OCI-LY3 (cell line): Measurements from ENCODE around the gene SLC17A9.

Experiments used
- H2AFZ ChIP-seq: fragments of 200-600, 300-600 bp; shearing (Covaris generic); 2 replicates; pipeline ENCODE4 v1.6.0; 2014; ENCODE audit warnings: antibody characterized with exemption, low read depth, low read length
- H3K27ac ChIP-seq: fragments of 200-600, 300-600 bp; sonication (generic); 2 replicates; pipeline ENCODE4 v1.5.1; 2014; ENCODE audit warnings: mild to moderate bottlenecking, low read length, moderate library complexity, mixed read lengths
- H3K27me3 ChIP-seq: fragments of 200-600, 300-600 bp; sonication (generic); 2 replicates; pipeline ENCODE4 v1.6.1; 2014; ENCODE audit warnings: low read depth, low read length, mixed read lengths
- H3K36me3 ChIP-seq: fragments of 200-600, 300-600 bp; sonication (generic); replicated peaks from 2 replicates; pipeline ENCODE3; 2014; ENCODE audit warnings: low read depth, low read length, mixed read lengths
- H3K4me1 ChIP-seq: fragments of 300-600, 200-600 bp; sonication (generic); 2 replicates; pipeline ENCODE4 v1.6.1; 2014; ENCODE audit warnings: low read length, mixed read lengths
- H3K4me2 ChIP-seq: fragments of 200-600, 300-600 bp; sonication (generic); 2 replicates; pipeline ENCODE4 v1.6.1; 2014; ENCODE audit warnings: low read length, mixed read lengths
- H3K4me3 ChIP-seq: fragments of 300-600, 200-600 bp; sonication (generic); 2 replicates; pipeline ENCODE4 v1.5.1; 2014; ENCODE audit warnings: antibody characterized with exemption, mild to moderate bottlenecking, low read length, moderate library complexity
- H3K79me2 ChIP-seq: fragments of 300-600, 200-600 bp; shearing (Covaris generic); 2 replicates; pipeline ENCODE4 v1.6.1; 2014; ENCODE audit warnings: mild to moderate bottlenecking, low read length, mixed read lengths
- H3K9ac ChIP-seq: fragments of 300-600, 200-600 bp; shearing (Covaris generic); 2 replicates; pipeline ENCODE4 v1.6.0; 2014; ENCODE audit warnings: mild to moderate bottlenecking, low read length, moderate library complexity
- H3K9me3 ChIP-seq: fragments of 200-600, 300-600 bp; shearing (Covaris generic); 2 replicates; pipeline ENCODE4 v1.6.1; 2014; ENCODE audit warnings: low read length, mixed read lengths; ENCODE audit not compliant: insufficient read depth
- H4K20me1 ChIP-seq: fragments of 200-600, 300-600 bp; sonication (generic); 2 replicates; pipeline ENCODE4 v1.6.1; 2016; ENCODE audit warnings: low read length, mixed read lengths; ENCODE audit not compliant: insufficient read depth
- CTCF ChIP-seq: fragments of 200-600, 300-600 bp; sonication (generic); IDR thresholded peaks from 2 replicates; pipeline ENCODE4 v1.5.1; 2014; ENCODE audit warnings: antibody characterized with exemption, low read length, low read depth
- EZH2phosphoT487 ChIP-seq: fragments of 200-600 bp; shearing (Covaris generic); IDR thresholded peaks from 2 replicates; pipeline ENCODE4 v1.6.1; 2018; ENCODE audit warnings: antibody characterized with exemption, mixed run types, low read depth

SLC17A9 gene

GRCh38 chr20:62914436-62914835, 38.1 kb upstream of the SLC17A9 start:
- peaks cover 40% of the 10 kb centered on the region for H3K4me1 ChIP-seq
- H4K20me1 ChIP-seq, result peaks cover 79% of the 10 kb centered on the region
- no peak overlapping the region for H2AFZ ChIP-seq
- peaks cover 100% of the 10 kb centered on the region for H3K79me2 ChIP-seq
- H3K9ac ChIP-seq, result no peak overlapping the region
- no peak overlapping the region for H3K4me3 ChIP-seq
- H3K9me3 ChIP-seq, result no peaks in the 10 kb centered on the region
- TF ChIP-seq EZH2phosphoT487 (no peak), CTCF (no peak)
- H3K27me3 ChIP-seq, result no peaks in the 10 kb centered on the region
- no peak overlapping the region for H3K4me2 ChIP-seq
- peaks cover 39% of the 10 kb centered on the region for H3K36me3 ChIP-seq
- H3K27ac ChIP-seq, result no peak overlapping the region

- Histone ChIP-seq H3K79me2 (peaks cover 100% of the 10 kb centered on the region), H3K36me3 (peaks cover 36% of the 10 kb centered on the region), H3K4me1 (peaks cover 41% of the 10 kb centered on the region), H3K27me3 (no peaks in the 10 kb centered on the region), H3K9ac (no peak overlapping the region), H3K4me2 (no peak overlapping the region), H2AFZ (no peak overlapping the region), H3K9me3 (no peaks in the 10 kb centered on the region), H3K27ac (no peak overlapping the region), H3K4me3 (no peak overlapping the region), H4K20me1 (peaks cover 80% of the 10 kb centered on the region)
- no peak for TF ChIP-seq CTCF
- no peak for TF ChIP-seq EZH2phosphoT487
Observed at GRCh38 chr20:62914970-62915457, 37.5 kb upstream of the SLC17A9 start.

- H2AFZ ChIP-seq, result no peak overlapping the region
- H3K36me3 ChIP-seq, result peaks cover 18% of the 10 kb centered on the region
- H3K27ac ChIP-seq, result no peak overlapping the region
- no peak for TF ChIP-seq EZH2phosphoT487
- TF ChIP-seq CTCF, result no peak
- H3K9ac ChIP-seq, result no peak overlapping the region
- no peak overlapping the region for H3K4me3 ChIP-seq
- H3K4me2 ChIP-seq, result no peak overlapping the region
- H4K20me1 ChIP-seq, result peaks cover 90% of the 10 kb centered on the region
- no peaks in the 10 kb centered on the region for H3K9me3 ChIP-seq
- no peaks in the 10 kb centered on the region for H3K27me3 ChIP-seq
- peaks cover 100% of the 10 kb centered on the region for H3K79me2 ChIP-seq
- peaks cover 51% of the 10 kb centered on the region for H3K4me1 ChIP-seq
Observed at GRCh38 chr20:62916703-62917476, 35.6 kb upstream of the SLC17A9 start.

- peaks cover 100% of the 10 kb centered on the region for H3K79me2 ChIP-seq
- H4K20me1 ChIP-seq, result peaks cover 94% of the 10 kb centered on the region
- no peak overlapping the region for H2AFZ ChIP-seq
- peaks cover 11% of the 10 kb centered on the region for H3K36me3 ChIP-seq
- peak overlapping the region; percentile 59 for H3K27ac ChIP-seq
- no peaks in the 10 kb centered on the region for H3K9me3 ChIP-seq
- peak overlapping the region; percentile 38 for H3K4me3 ChIP-seq
- no peaks in the 10 kb centered on the region for H3K27me3 ChIP-seq
- peak overlapping the region; percentile 28; the same call in 1 of the 2 replicates for H3K9ac ChIP-seq
- peak overlapping the region; percentile 69 for H3K4me2 ChIP-seq
- H3K4me1 ChIP-seq, result peaks cover 58% of the 10 kb centered on the region
- TF ChIP-seq CTCF, result no peak
- no peak for TF ChIP-seq EZH2phosphoT487
Observed at GRCh38 chr20:62917720-62918119, 34.8 kb upstream of the SLC17A9 start.
